Activated gamma-delta T cell treated with anti-CD3 and anti-CD28 coated beads, Interleukin-2, amount 50 U/mL, for 16 hours (primary cell): ENCODE results near the gene ST6GALNAC6.

Experiments used
- DNase-seq: peaks from one replicate; pipeline ENCODE4 v3.0.0-alpha.2; 2020; ENCODE audit warnings: low read depth

ST6GALNAC6 gene

GRCh38 chr9:127916720-127917581 lies 17.5 kb upstream of the ST6GALNAC6 start, which contains the start of gene ST6GALNAC4:
ST6GALNAC4 (minus strand) TSS chr9:127917041; CDS start chr9:127916419, 622 bp downstream.
- DNase-seq = peak; percentile 92

GRCh38 chr9:127915801-127916719 lies 16.7 kb upstream of the ST6GALNAC6 start:
- no peak for DNase-seq

- no peak for DNase-seq
Observed at GRCh38 chr9:127915325-127915752, 15.9 kb upstream of the ST6GALNAC6 start.

GRCh38 chr9:127913682-127914081 lies 14.3 kb upstream of the ST6GALNAC6 start:
- DNase-seq = no peak

GRCh38 chr9:127912882-127913281 lies 13.5 kb upstream of the ST6GALNAC6 start:
- no peak for DNase-seq

- DNase-seq = no peak
Observed at GRCh38 chr9:127912296-127912695, 12.9 kb upstream of the ST6GALNAC6 start.

- DNase-seq = no peak
Observed at GRCh38 chr9:127910613-127911205, 11.3 kb upstream of the ST6GALNAC6 start.

GRCh38 chr9:127909839-127910273 lies 10.5 kb upstream of the ST6GALNAC6 start:
- no peak for DNase-seq

- DNase-seq = no peak
Observed at GRCh38 chr9:127908660-127908926, 9.2 kb upstream of the ST6GALNAC6 start.

- no peak for DNase-seq
Observed at GRCh38 chr9:127907867-127908659, 8.7 kb upstream of the ST6GALNAC6 start.

GRCh38 chr9:127905788-127906191 lies 6.4 kb upstream of the ST6GALNAC6 start:
- peak; percentile 59 for DNase-seq

- peak; percentile 52 for DNase-seq
Observed at GRCh38 chr9:127905004-127905728, 5.8 kb upstream of the ST6GALNAC6 start.

- DNase-seq = no peak
Observed at GRCh38 chr9:127904561-127905003, 5.2 kb upstream of the ST6GALNAC6 start.

GRCh38 chr9:127903557-127904475 lies 4.4 kb upstream of the ST6GALNAC6 start:
- peak; percentile 41 for DNase-seq

- no peak for DNase-seq
Observed at GRCh38 chr9:127898433-127899127, 823 bp downstream of the ST6GALNAC6 start.

GRCh38 chr9:127897193-127897692 lies 2.2 kb downstream of the ST6GALNAC6 start:
- no peak for DNase-seq

GRCh38 chr9:127896395-127897192 lies 2.8 kb downstream of the ST6GALNAC6 start:
- no peak for DNase-seq

- DNase-seq = no peak
Observed at GRCh38 chr9:127895811-127896210, 3.6 kb downstream of the ST6GALNAC6 start.
